HG03457 (cell line): ENCODE measurements around the gene SCAMP5.

ENCODE experiments used
- ATAC-seq: cut with Tn5 transposase; IDR thresholded peaks from one replicate; pipeline ENCODE4 v1.9.1; 2021; ENCODE audit warnings: moderate number of reproducible peaks; ENCODE audit not compliant: unreplicated experiment

SCAMP5 gene

GRCh38 chr15:74976159-74976558 is 19.2 kb upstream of the SCAMP5 start:
- ATAC-seq: no peak

- no peak for ATAC-seq
Observed at GRCh38 chr15:74977599-74977998, 17.8 kb upstream of the SCAMP5 start.

- no peak for ATAC-seq
Observed at GRCh38 chr15:74978077-74978476, 17.3 kb upstream of the SCAMP5 start.

GRCh38 chr15:74978503-74978902 is 16.9 kb upstream of the SCAMP5 start:
- no peak for ATAC-seq

GRCh38 chr15:74982183-74982582 is 13.2 kb upstream of the SCAMP5 start:
- no peak for ATAC-seq

- no peak for ATAC-seq
Observed at GRCh38 chr15:74983725-74984231, 11.6 kb upstream of the SCAMP5 start.

DNA sequence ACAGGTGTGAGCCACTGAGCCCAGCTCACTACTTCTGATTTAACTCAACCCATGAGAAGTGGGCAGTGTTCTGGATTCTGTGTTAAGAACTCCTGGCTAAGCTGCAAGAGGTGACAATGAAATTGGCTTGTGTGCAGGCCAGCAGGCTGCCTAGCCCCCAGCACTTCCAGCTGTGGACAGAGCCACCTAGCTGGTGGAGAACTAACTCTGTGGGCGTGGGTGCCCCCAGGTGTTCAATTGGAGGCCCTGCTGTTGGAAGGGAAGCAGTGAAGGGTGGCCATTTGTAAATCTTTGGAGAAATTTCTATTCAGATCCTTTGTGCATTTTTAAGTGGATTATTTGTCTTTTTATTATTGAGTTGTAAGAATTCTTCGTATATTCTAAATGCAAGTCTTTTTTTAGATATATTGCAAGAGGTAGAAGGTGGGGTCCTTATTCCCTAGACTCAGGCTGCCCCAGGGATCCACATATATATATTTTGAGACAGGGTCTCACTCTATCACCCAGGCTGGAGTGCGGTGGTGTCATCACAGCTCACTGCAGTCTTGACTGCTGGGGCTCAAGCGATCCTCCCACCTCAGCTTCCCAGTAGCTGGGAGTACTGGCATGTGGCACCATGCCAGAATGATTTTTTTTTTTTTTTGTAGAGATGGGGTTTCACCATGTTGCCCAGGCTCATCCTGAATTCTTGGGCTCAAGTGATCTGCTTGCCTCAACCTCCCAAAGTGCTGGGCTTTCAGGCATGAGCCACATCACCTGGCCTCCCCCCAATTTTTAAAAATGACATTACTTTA is 7.2 kb upstream of the SCAMP5 start:
- no peak for ATAC-seq

DNA sequence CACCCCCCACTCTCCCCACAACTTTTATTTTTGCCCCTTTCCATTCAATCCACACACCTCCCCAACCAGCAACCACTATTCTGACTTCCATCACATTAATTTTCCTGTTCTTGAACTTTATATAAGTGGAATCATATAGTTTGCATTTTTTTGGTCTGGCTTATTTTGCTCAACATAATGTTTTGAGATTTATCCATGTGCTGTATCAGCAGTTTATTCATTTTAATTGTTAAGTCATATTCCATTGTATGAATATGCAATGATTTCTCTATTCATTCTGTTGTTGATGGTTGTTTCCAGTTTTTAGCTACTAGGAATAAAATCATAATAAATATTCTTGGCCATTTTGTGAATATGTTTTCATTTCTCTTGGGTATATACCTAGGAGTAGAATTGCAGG is 5.8 kb upstream of the SCAMP5 start:
- ATAC-seq: no peak

- no peak for ATAC-seq
Observed at GRCh38 chr15:74992619-74993018, 2.7 kb upstream of the SCAMP5 start.

- no peak for ATAC-seq
Observed at GRCh38 chr15:74994236-74994635, 1.1 kb upstream of the SCAMP5 start.

DNA sequence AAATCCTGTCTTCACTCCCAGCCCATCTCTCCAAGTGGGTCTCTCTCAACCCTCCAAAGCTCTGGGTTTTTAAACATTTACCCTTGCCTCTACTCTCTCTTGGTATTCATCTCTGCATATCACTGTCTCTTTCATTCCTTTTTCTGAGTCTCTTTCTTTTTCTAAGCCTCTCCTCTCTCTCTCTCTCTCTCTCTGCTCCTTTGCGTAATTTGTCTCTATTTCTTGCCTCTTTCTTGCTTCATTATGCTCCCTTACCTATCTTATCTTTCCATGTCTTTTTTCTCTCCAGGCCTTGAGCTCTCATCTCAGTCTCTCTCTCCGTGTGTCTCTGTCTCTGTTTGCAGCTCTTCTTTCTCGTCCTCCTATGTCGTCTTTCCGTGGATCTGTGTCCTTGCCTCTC is 678 bp upstream of the SCAMP5 start:
- ATAC-seq: no peak

- no peak for ATAC-seq
Observed at GRCh38 chr15:74995779-74996765, 709 bp downstream of the SCAMP5 start.

DNA sequence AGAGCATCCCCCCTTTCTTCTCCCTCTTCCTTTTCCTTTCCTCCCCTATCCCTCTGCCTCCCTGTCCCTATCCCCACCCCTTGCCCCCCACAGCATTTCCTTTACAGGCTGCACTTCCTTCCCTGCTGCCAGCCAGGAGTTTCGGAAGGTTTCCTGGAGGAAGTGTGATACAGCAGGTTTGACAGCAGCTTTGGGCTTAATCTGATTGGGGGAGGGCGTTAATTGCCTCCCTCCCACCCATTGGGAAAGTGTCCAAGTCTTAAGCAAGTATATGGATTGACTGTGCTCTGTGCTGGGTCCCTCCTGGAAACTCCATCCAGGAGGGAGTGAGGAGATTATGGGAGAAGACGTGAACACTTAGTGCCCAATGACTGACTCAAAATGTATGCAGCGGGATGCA is 1.8 kb downstream of the SCAMP5 start:
- ATAC-seq: no peak

GRCh38 chr15:74997543-74997942 is 2.2 kb downstream of the SCAMP5 start:
- ATAC-seq: no peak

DNA sequence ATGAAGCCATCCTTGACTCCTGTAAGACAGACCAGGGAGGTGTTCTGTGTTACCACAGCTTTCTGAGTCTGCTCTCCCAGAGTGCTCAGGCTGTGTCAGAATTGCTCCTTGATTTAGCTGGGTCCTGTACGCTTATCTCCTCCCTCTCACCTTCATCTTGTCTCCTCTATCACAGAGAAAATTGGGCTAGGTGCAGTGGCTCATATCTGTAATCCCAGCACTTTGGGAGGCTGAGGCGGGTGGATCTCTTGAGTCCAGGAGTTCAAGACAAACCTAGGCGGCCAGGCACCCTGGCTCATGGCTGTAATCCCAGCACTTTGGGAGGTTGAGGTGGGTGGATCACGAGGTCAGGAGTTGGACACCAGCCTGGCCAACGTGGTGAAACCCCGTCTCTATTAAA is 5.9 kb downstream of the SCAMP5 start:
- ATAC-seq: no peak

DNA sequence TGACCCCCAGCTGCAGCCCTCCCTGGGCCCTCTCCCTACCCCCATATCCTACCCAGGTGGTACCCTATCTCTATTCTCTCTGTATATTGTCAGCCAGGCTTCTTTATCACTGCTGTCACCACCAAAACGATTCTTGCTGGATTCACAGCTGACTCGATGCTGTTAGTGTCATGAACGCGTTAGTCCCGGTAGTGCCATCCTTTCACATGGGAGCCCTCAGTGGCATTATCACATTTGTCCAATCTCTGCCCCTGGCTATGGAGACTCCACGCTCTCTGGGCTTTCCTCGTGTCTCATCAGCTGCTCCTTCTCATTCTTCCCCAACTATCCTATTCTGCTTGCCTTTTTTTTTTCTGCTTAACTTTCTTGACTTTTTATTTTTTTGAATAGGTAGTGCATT is 7.0 kb downstream of the SCAMP5 start:
- ATAC-seq: no peak

- ATAC-seq: no peak
Observed at GRCh38 chr15:75007216-75007615, 11.9 kb downstream of the SCAMP5 start.

GRCh38 chr15:75008221-75008625 is 12.9 kb downstream of the SCAMP5 start:
- no peak for ATAC-seq

- peak; percentile 67 for ATAC-seq
Observed at GRCh38 chr15:75008629-75009326, 13.4 kb downstream of the SCAMP5 start.

GRCh38 chr15:75016431-75016830 is 21.1 kb downstream of the SCAMP5 start:
- ATAC-seq: no peak

DNA sequence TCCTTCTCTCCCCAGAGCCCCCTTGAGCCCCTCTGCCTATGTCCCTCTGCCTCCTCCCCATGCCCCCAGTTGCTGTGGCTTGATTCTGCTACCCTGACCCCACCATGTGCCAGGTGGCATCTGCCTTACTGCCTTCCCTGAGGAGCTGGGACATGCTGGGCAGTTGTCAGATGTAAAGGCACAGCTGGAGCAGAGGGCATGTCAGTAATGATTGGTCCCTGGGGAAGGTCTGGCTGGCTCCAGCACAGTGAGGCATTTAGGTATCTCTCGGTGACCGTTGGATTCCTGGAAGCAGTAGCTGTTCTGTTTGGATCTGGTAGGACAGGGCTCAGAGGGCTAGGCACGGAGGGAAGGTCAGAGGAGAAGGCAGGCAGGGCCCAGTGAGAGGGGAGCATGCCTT is 24.6 kb downstream of the SCAMP5 start:
- no peak for ATAC-seq
